ENCODE measurements around the gene NFKB1.

The NFKB1 gene

GRCh38 chr4:102525097-102525496 lies 23.9 kb downstream of the NFKB1 start:
- H3K27ac ChIP-seq: no peak overlapping the region
- no peak for TF ChIP-seq CTCF (conservative IDR thresholded peaks at IDR 0.05; ENCODE audit: low read depth, low read length)
- H3K4me3 ChIP-seq (IDR thresholded peaks at IDR 0.05; ENCODE audit: insufficient read depth, low read depth, low read length): no peak overlapping the region
- H3K27me3 ChIP-seq (ENCODE audit: insufficient read depth, low read depth): no peaks in the 10 kb centered on the region
- no peak overlapping the region for H3K9ac ChIP-seq
- H3K79me2 ChIP-seq (ENCODE audit: insufficient read depth, low read depth): peaks cover 28% of the 10 kb centered on the region; the same call in 1 of the 2 replicates
- H3K36me3 ChIP-seq (ENCODE audit: insufficient read depth): no peaks in the 10 kb centered on the region
- H4K20me1 ChIP-seq (ENCODE audit: insufficient read depth): no peaks in the 10 kb centered on the region
- H2AFZ ChIP-seq (ENCODE audit: low read depth): no peak overlapping the region
- H3K4me2 ChIP-seq: no peak overlapping the region
- H3K4me1 ChIP-seq (ENCODE audit: low read depth, poor library complexity, severe bottlenecking): peaks cover 6% of the 10 kb centered on the region

- Histone ChIP-seq H4K20me1 (ENCODE audit: insufficient read depth) (no peaks in the 10 kb centered on the region), H3K27ac (no peak overlapping the region), H3K4me3 (IDR thresholded peaks at IDR 0.05; ENCODE audit: insufficient read depth, low read depth, low read length) (no peak overlapping the region), H3K4me2 (no peak overlapping the region), H2AFZ (ENCODE audit: low read depth) (no peak overlapping the region), H3K36me3 (ENCODE audit: insufficient read depth) (no peaks in the 10 kb centered on the region), H3K9ac (no peak overlapping the region), H3K4me1 (ENCODE audit: low read depth, poor library complexity, severe bottlenecking) (peaks cover 3% of the 10 kb centered on the region), H3K27me3 (ENCODE audit: insufficient read depth, low read depth) (no peaks in the 10 kb centered on the region), H3K79me2 (ENCODE audit: insufficient read depth, low read depth) (peaks cover 24% of the 10 kb centered on the region; the same call in 1 of the 2 replicates)
- TF ChIP-seq CTCF (conservative IDR thresholded peaks at IDR 0.05; ENCODE audit: low read depth, low read length): no peak
These were observed 24.3 kb downstream of the NFKB1 start for GRCh38 chr4:102525504-102525903.

GRCh38 chr4:102526532-102526931 lies 25.4 kb downstream of the NFKB1 start:
- TF ChIP-seq CTCF (conservative IDR thresholded peaks at IDR 0.05; ENCODE audit: low read depth, low read length): no peak
- no peaks in the 10 kb centered on the region for H4K20me1 ChIP-seq (ENCODE audit: insufficient read depth)
- no peaks in the 10 kb centered on the region for H3K27me3 ChIP-seq (ENCODE audit: insufficient read depth, low read depth)
- H3K27ac ChIP-seq: no peak overlapping the region
- no peak overlapping the region for H3K9ac ChIP-seq
- no peak overlapping the region for H2AFZ ChIP-seq (ENCODE audit: low read depth)
- peaks cover 20% of the 10 kb centered on the region; the same call in 1 of the 2 replicates for H3K79me2 ChIP-seq (ENCODE audit: insufficient read depth, low read depth)
- H3K4me2 ChIP-seq: no peak overlapping the region
- no peaks in the 10 kb centered on the region for H3K36me3 ChIP-seq (ENCODE audit: insufficient read depth)
- H3K4me1 ChIP-seq (ENCODE audit: low read depth, poor library complexity, severe bottlenecking): no peaks in the 10 kb centered on the region
- H3K4me3 ChIP-seq (IDR thresholded peaks at IDR 0.05; ENCODE audit: insufficient read depth, low read depth, low read length): no peak overlapping the region

- Histone ChIP-seq H3K27me3 (ENCODE audit: insufficient read depth, low read depth) (no peaks in the 10 kb centered on the region), H2AFZ (ENCODE audit: low read depth) (no peak overlapping the region), H3K79me2 (ENCODE audit: insufficient read depth, low read depth) (peaks cover 7% of the 10 kb centered on the region; the same call in 1 of the 2 replicates), H3K9ac (no peak overlapping the region), H3K36me3 (ENCODE audit: insufficient read depth) (no peaks in the 10 kb centered on the region), H3K4me2 (no peak overlapping the region), H3K4me3 (IDR thresholded peaks at IDR 0.05; ENCODE audit: insufficient read depth, low read depth, low read length) (no peak overlapping the region), H3K27ac (no peak overlapping the region), H4K20me1 (ENCODE audit: insufficient read depth) (no peaks in the 10 kb centered on the region), H3K4me1 (ENCODE audit: low read depth, poor library complexity, severe bottlenecking) (no peaks in the 10 kb centered on the region)
- no peak for TF ChIP-seq CTCF (conservative IDR thresholded peaks at IDR 0.05; ENCODE audit: low read depth, low read length)
These were observed 26.6 kb downstream of the NFKB1 start for GRCh38 chr4:102527695-102528283.

Data from KMS-11 (cell line).